Muscle layer of colon (tissue), 2 donors: ENCODE results near the gene RIN3.

ENCODE experiments used
- H3K27ac ChIP-seq: one replicate; pipeline ENCODE4 v1.7.0; 2013; ENCODE audit warnings: low read depth, mild to moderate bottlenecking, low read length, moderate library complexity
- H3K27me3 ChIP-seq, 2 donors: one replicate each; pipeline ENCODE4 v1.7.0; 2013; ENCODE audit warnings: low read length in 2 of 2, mild to moderate bottlenecking in 2 of 2; ENCODE audit not compliant: insufficient read depth in 2 of 2, control insufficient read depth in 1 of 2
- H3K36me3 ChIP-seq: one replicate; pipeline ENCODE4 v1.7.0; 2013; ENCODE audit warnings: mild to moderate bottlenecking, low read length; ENCODE audit not compliant: insufficient read depth
- H3K4me1 ChIP-seq: one replicate; pipeline ENCODE4 v1.7.0; 2013; ENCODE audit warnings: mild to moderate bottlenecking, low read length; ENCODE audit not compliant: insufficient read depth
- H3K4me3 ChIP-seq, 2 donors: one replicate each; pipeline ENCODE4 v1.7.0; 2013; ENCODE audit warnings: low read length in 2 of 2, low read depth in 1 of 2, mild to moderate bottlenecking in 1 of 2, moderate library complexity in 1 of 2
- H3K9ac ChIP-seq: one replicate; pipeline ENCODE4 v1.7.0; 2013; ENCODE audit warnings: low read length
- H3K9me3 ChIP-seq: one replicate; pipeline ENCODE4 v1.7.0; 2013; ENCODE audit warnings: mild to moderate bottlenecking, low read length
- donor health status: abdominal sarcoma.
- donor health status: Adenocarcinoma of cecum.

RIN3 gene

GRCh38 chr14:92563765-92564285 is 50.2 kb downstream of the RIN3 start:
- Histone ChIP-seq H3K36me3 (peaks cover 45% of the 10 kb centered on the region), H3K4me1 (peaks cover 12% of the 10 kb centered on the region), H3K9me3 (no peaks in the 10 kb centered on the region), H3K27ac (no peak overlapping the region), H3K4me3 (no peak overlapping the region), H3K27me3 (no peaks in the 10 kb centered on the region), H3K9ac (no peak overlapping the region)

- H3K4me3 ChIP-seq, result no peak overlapping the region
- H3K9me3 ChIP-seq, result no peaks in the 10 kb centered on the region
- H3K9ac ChIP-seq, result no peak overlapping the region
- H3K27ac ChIP-seq, result peak overlapping the region; percentile 45
- H3K36me3 ChIP-seq, result peaks cover 39% of the 10 kb centered on the region
- H3K27me3 ChIP-seq, result no peaks in the 10 kb centered on the region
- peaks cover 18% of the 10 kb centered on the region for H3K4me1 ChIP-seq
Observed at GRCh38 chr14:92564344-92565039, 50.9 kb downstream of the RIN3 start.

- H3K9me3 ChIP-seq, result no peaks in the 10 kb centered on the region
- H3K4me1 ChIP-seq, result peaks cover 25% of the 10 kb centered on the region
- H3K36me3 ChIP-seq, result peaks cover 32% of the 10 kb centered on the region
- peak overlapping the region; percentile 45 for H3K27ac ChIP-seq
- H3K27me3 ChIP-seq, result no peaks in the 10 kb centered on the region
- no peak overlapping the region for H3K9ac ChIP-seq
- H3K4me3 ChIP-seq, result no peak overlapping the region
Observed at GRCh38 chr14:92565040-92565717, 51.6 kb downstream of the RIN3 start.

GRCh38 chr14:92565718-92566115 is 52.1 kb downstream of the RIN3 start:
- H3K9ac ChIP-seq, result no peak overlapping the region
- H3K27ac ChIP-seq, result no peak overlapping the region
- H3K27me3 ChIP-seq, result no peaks in the 10 kb centered on the region
- peaks cover 29% of the 10 kb centered on the region for H3K36me3 ChIP-seq
- H3K9me3 ChIP-seq, result no peaks in the 10 kb centered on the region
- no peak overlapping the region for H3K4me3 ChIP-seq
- H3K4me1 ChIP-seq, result peaks cover 30% of the 10 kb centered on the region

GRCh38 chr14:92567173-92567725 is 53.7 kb downstream of the RIN3 start:
- H3K27ac ChIP-seq, result no peak overlapping the region
- no peaks in the 10 kb centered on the region for H3K9me3 ChIP-seq
- H3K27me3 ChIP-seq, result no peaks in the 10 kb centered on the region
- no peak overlapping the region for H3K4me3 ChIP-seq
- no peak overlapping the region for H3K9ac ChIP-seq
- peaks cover 43% of the 10 kb centered on the region for H3K4me1 ChIP-seq
- peaks cover 26% of the 10 kb centered on the region for H3K36me3 ChIP-seq

- no peaks in the 10 kb centered on the region for H3K27me3 ChIP-seq
- H3K27ac ChIP-seq, result peak overlapping the region; percentile 55
- peaks cover 20% of the 10 kb centered on the region for H3K36me3 ChIP-seq
- H3K4me3 ChIP-seq, result no peak overlapping the region
- peaks cover 40% of the 10 kb centered on the region for H3K4me1 ChIP-seq
- H3K9me3 ChIP-seq, result no peaks in the 10 kb centered on the region
- no peak overlapping the region for H3K9ac ChIP-seq
Observed at GRCh38 chr14:92568621-92569479, 55.3 kb downstream of the RIN3 start.

- H3K4me3 ChIP-seq, result no peak overlapping the region
- peak overlapping the region; percentile 24 for H3K27ac ChIP-seq
- H3K4me1 ChIP-seq, result peaks cover 44% of the 10 kb centered on the region
- H3K9ac ChIP-seq, result no peak overlapping the region
- no peaks in the 10 kb centered on the region for H3K9me3 ChIP-seq
- peaks cover 18% of the 10 kb centered on the region for H3K36me3 ChIP-seq
- H3K27me3 ChIP-seq, result no peaks in the 10 kb centered on the region
Observed at GRCh38 chr14:92570674-92571262, 57.2 kb downstream of the RIN3 start.

- H3K9me3 ChIP-seq, result no peaks in the 10 kb centered on the region
- H3K4me3 ChIP-seq, result no peak overlapping the region
- H3K9ac ChIP-seq, result no peak overlapping the region
- peaks cover 44% of the 10 kb centered on the region for H3K4me1 ChIP-seq
- H3K36me3 ChIP-seq, result peaks cover 9% of the 10 kb centered on the region
- peak overlapping the region; percentile 24 for H3K27ac ChIP-seq
- H3K27me3 ChIP-seq, result no peaks in the 10 kb centered on the region
Observed at GRCh38 chr14:92572050-92572449, 58.5 kb downstream of the RIN3 start.

GRCh38 chr14:92573761-92574498 is 60.3 kb downstream of the RIN3 start:
- Histone ChIP-seq H3K9ac (no peak overlapping the region), H3K4me3 (no peak overlapping the region), H3K36me3 (peaks cover 11% of the 10 kb centered on the region), H3K27me3 (no peaks in the 10 kb centered on the region), H3K27ac (peak overlapping the region; percentile 16), H3K9me3 (no peaks in the 10 kb centered on the region), H3K4me1 (peaks cover 38% of the 10 kb centered on the region)

- H3K27me3 ChIP-seq, result no peaks in the 10 kb centered on the region
- H3K9ac ChIP-seq, result no peak overlapping the region
- no peaks in the 10 kb centered on the region for H3K9me3 ChIP-seq
- peaks cover 18% of the 10 kb centered on the region for H3K36me3 ChIP-seq
- H3K4me1 ChIP-seq, result peaks cover 25% of the 10 kb centered on the region
- no peak overlapping the region for H3K4me3 ChIP-seq
- H3K27ac ChIP-seq, result no peak overlapping the region
Observed at GRCh38 chr14:92575061-92575747, 61.6 kb downstream of the RIN3 start.
